Measurements from ENCODE around the gene CLRN2.

The CLRN2 gene

GRCh38 chr4:17521595-17521994 lies 6.6 kb downstream of the CLRN2 start:
- no peak for TF ChIP-seq CTCF (IDR thresholded peaks at IDR 0.05)

GRCh38 chr4:17523662-17524061 lies 8.7 kb downstream of the CLRN2 start:
- TF ChIP-seq CTCF (IDR thresholded peaks at IDR 0.05): no peak

- no peak for TF ChIP-seq CTCF (IDR thresholded peaks at IDR 0.05)
These were observed 11.9 kb downstream of the CLRN2 start for GRCh38 chr4:17526695-17527477.

- TF ChIP-seq CTCF (IDR thresholded peaks at IDR 0.05): no peak
These were observed 13.7 kb downstream of the CLRN2 start for GRCh38 chr4:17528551-17529165.

GRCh38 chr4:17531538-17532285 lies 16.7 kb downstream of the CLRN2 start:
- TF ChIP-seq CTCF (IDR thresholded peaks at IDR 0.05): no peak

GRCh38 chr4:17534705-17535104 lies 19.7 kb downstream of the CLRN2 start:
- TF ChIP-seq CTCF (IDR thresholded peaks at IDR 0.05): no peak

- TF ChIP-seq CTCF (IDR thresholded peaks at IDR 0.05): no peak
These were observed 20.3 kb downstream of the CLRN2 start for GRCh38 chr4:17535242-17535641.
